ENCODE results near the gene ALOXE3. TPM values are rescaled to one million over a fixed set of nuclear protein-coding genes. Genes with fewer than 3 reads are reported as not detected.

The ALOXE3 gene
- total RNA-seq, 2 donors from 2014 or later: not detected

DNA sequence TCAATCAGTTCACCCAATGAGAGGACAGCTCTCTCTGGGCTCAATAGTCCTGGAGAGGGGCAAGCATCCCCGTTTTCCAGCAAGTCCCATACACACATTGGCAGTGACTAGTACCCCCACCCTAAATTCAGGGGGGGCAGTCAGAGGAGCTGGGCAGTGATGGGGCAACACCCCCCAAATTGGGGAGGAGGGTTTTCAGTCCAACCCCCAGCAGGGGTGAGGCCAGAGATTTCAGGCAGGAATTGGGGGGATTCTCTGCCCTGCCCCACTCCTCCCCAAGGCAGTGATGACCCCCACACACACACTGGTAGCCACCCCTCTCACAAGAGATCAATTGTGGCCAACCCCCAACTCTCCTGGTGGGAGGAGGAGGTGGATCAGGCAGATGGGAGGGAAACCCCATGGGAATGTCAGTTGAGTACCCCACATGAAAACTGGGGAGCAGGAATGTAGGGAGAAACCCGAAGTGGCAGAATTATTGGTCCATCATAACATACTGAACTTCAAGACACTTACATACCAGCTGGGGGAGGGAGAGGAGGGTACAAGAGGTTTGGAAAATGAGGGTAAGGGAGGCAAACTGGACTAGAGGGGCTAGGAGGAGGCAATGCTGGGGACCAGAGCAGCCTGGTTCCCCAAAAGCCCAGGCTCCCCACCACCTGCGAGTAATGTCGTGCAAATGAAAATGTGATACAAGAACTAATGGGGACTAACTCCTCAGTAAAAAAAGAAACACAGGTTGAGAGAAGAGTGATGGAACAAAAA lies 41.3 kb upstream of the ALOXE3 start:
- no peak for ATAC-seq (replicated peaks in 1 of 2)
- H3K4me1 Mint-ChIP-seq (ENCODE audit: low read depth): peaks cover 55% of the 10 kb centered on the region
- H3K27ac Mint-ChIP-seq: peak overlapping the region; percentile 27
- peak overlapping the region; percentile 36 to 56 for H3K4me3 Mint-ChIP-seq
- no peaks in the 10 kb centered on the region for H3K27me3 Mint-ChIP-seq (ENCODE audit: low read depth)
- H3K36me3 Mint-ChIP-seq (ENCODE audit: insufficient read depth in 2 of 2): peaks cover 3 to 22% of the 10 kb centered on the region in 2 donors
- H3K9me3 Mint-ChIP-seq: no peaks in the 10 kb centered on the region
- no peak for DNase-seq

DNA sequence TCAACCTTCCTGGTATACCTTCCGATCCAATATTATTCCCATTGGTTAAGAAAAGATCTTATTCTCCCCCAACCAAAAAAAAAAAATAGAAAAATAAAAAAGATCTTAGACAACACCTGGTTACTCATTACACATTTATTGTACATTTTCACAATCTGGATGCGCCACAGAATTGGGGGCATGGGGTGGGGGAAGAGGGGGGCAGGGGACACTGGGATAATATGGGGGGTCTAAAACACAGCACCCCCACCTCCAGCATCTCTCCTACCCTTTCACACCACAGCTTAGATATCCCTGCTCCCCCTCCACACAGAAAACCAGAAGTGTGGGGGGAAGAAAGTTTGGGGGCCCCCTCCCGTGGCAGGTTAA lies 40.7 kb upstream of the ALOXE3 start:
- ATAC-seq (replicated peaks in 1 of 2): no peak
- H3K27me3 Mint-ChIP-seq (ENCODE audit: low read depth): no peaks in the 10 kb centered on the region
- peaks cover 49% of the 10 kb centered on the region for H3K4me1 Mint-ChIP-seq (ENCODE audit: low read depth)
- no peaks in the 10 kb centered on the region for H3K9me3 Mint-ChIP-seq
- DNase-seq: no peak
- H3K4me3 Mint-ChIP-seq: peak overlapping the region; percentile 62 to 64
- peaks cover 3 to 22% of the 10 kb centered on the region in 2 donors for H3K36me3 Mint-ChIP-seq (ENCODE audit: insufficient read depth in 2 of 2)
- H3K27ac Mint-ChIP-seq: peak overlapping the region; percentile 55

DNA sequence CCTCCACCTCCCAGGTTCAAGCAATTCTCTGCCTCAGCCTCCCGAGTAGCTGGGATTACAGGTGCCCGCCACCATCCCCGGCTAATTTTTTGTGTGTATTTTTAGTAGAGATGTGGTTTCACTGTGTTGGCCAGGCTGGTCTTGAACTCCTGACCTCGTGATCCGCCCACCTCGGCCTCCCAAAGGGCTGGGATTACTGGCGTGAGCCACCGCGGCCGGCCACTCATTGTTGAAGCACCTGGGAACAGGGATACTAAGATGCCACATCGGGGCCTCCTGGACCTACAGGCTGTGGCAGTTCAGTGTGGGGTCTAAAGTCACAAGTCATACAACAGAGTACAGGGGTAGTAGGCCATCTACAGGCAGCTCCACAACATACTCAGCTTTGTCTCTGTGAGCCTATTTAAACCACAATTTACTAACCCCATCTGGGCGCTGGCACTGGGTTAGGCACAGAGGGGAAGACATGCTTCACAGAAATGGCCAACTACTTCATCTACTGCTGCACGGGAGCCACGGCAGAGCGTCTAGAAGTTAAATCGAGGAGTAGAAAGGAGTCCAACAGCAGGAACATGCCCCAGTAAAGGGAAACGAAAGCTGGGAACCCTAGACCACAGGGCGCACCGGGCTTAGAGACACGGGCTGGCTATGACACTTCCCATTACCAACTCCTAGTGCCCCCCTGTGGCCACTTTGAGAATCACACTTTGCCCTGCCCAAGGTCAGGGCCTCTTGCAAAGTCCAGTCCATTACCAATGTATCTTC lies 40.1 kb upstream of the ALOXE3 start:
- Mint-ChIP-seq H3K4me3 (peak overlapping the region; percentile 62 to 64), H3K27me3 (ENCODE audit: low read depth) (no peaks in the 10 kb centered on the region), H3K27ac (peak overlapping the region; percentile 55), H3K4me1 (ENCODE audit: low read depth) (peaks cover 43% of the 10 kb centered on the region), H3K9me3 (no peaks in the 10 kb centered on the region), H3K36me3 (ENCODE audit: insufficient read depth in 2 of 2) (peaks cover 3 to 22% of the 10 kb centered on the region in 2 donors)
- DNase-seq: peak; percentile 90 to 92
- no peak for ATAC-seq (replicated peaks in 1 of 2)

DNA sequence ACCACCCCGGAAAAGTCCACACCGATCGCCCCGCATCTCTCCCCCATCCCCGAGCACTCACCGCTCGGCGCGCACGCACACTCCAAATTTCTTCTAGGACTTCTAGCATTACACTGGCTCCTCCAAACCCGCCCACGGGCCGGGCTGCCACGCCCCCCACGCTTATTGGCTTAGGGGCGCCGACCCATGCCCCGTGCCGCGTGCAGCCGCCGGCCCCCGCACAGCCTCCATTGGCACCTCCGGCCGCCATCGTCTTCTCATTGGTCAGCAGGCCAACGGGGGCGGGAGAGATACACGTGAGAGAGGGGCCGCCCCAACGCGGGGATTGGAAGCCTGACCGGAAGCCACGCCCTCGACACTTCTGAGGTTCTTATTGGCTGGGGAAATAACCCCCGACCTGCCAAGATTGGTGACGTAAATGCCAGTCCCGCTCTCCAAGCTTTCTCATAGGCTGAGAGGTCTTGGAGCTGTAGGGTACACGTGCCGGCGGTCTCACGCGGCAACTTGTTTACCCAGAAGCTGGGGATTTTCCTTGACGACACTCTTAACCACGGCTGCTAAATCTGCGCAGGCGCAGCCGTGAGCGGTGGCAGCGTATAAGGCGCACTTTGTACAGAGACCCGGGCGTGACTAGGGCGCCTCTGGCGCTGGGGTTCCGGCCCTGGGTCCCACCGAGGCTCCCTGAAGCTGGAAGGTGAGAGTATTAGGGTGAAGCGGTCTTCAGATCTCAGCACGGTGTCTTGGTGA lies 38.1 kb upstream of the ALOXE3 start:
- peak; percentile 100 for DNase-seq
- peaks cover 3 to 20% of the 10 kb centered on the region in 2 donors for H3K36me3 Mint-ChIP-seq (ENCODE audit: insufficient read depth in 2 of 2)
- H3K4me3 Mint-ChIP-seq: no peak overlapping the region
- H3K27ac Mint-ChIP-seq: no peak overlapping the region
- no peaks in the 10 kb centered on the region for H3K9me3 Mint-ChIP-seq
- ATAC-seq (replicated peaks in 1 of 2): peak; percentile 81 to 84
- H3K27me3 Mint-ChIP-seq (ENCODE audit: low read depth): no peaks in the 10 kb centered on the region
- peaks cover 38% of the 10 kb centered on the region for H3K4me1 Mint-ChIP-seq (ENCODE audit: low read depth)

DNA sequence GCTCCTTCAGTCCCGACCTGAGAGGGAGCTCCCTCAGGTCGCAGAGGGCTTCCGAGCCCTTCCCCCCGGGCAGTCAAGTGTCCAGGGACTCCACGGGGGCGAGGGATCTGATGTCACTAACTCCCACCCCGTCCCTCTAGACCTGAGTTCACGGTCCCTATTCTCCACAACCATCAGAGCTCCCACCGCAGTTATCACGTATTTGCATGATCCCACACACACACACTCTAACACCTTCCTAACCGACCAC lies 37.6 kb upstream of the ALOXE3 start:
- H3K9me3 Mint-ChIP-seq: no peaks in the 10 kb centered on the region
- H3K27ac Mint-ChIP-seq: no peak overlapping the region
- H3K4me3 Mint-ChIP-seq: no peak overlapping the region
- ATAC-seq (replicated peaks in 1 of 2) (no peak), DNase-seq (no peak)
- peaks cover 35% of the 10 kb centered on the region for H3K4me1 Mint-ChIP-seq (ENCODE audit: low read depth)
- H3K27me3 Mint-ChIP-seq (ENCODE audit: low read depth): no peaks in the 10 kb centered on the region
- peaks cover 3 to 18% of the 10 kb centered on the region in 2 donors for H3K36me3 Mint-ChIP-seq (ENCODE audit: insufficient read depth in 2 of 2)

DNA sequence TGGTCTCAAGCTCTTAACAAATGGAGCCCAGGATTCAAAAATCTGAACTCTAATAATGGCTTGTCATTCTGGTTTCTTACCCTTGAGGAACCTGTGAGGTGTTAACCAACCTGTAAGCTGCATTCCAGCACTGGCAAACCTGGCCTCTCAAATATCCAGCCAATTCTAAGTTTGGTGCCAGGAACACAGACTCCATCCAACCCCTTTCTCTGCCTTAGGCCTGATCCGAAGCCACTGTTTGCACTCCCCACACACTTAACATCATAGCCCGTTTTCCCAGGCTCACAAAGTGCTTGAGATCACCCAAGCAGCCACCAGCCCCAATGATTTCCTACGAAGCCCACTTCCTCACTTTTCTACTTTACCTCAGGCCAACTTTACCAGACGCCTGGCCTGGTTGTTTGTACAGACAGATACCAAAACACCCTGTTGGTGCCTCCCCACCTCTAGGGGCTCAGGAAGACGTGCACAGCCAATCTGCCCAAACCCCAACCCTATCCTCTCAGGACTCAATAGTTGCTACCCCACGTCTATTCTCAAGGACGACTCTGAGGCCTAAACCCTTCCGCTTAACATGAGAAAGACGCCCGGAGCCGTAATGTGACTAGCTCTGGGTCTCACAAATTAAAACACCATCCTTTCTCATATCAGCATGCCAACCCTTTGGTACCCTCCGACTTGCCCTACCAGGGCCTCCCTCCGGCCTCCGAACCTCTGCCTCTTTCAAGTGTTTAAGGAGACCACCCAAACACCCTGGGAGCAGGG lies 37.1 kb upstream of the ALOXE3 start:
- no peak for DNase-seq
- no peak for ATAC-seq (replicated peaks in 1 of 2)
- Mint-ChIP-seq H3K4me3 (no peak overlapping the region), H3K4me1 (ENCODE audit: low read depth) (peaks cover 30% of the 10 kb centered on the region), H3K9me3 (no peaks in the 10 kb centered on the region), H3K36me3 (ENCODE audit: insufficient read depth in 2 of 2) (peaks cover 3 to 18% of the 10 kb centered on the region in 2 donors), H3K27ac (no peak overlapping the region), H3K27me3 (ENCODE audit: low read depth) (no peaks in the 10 kb centered on the region)

DNA sequence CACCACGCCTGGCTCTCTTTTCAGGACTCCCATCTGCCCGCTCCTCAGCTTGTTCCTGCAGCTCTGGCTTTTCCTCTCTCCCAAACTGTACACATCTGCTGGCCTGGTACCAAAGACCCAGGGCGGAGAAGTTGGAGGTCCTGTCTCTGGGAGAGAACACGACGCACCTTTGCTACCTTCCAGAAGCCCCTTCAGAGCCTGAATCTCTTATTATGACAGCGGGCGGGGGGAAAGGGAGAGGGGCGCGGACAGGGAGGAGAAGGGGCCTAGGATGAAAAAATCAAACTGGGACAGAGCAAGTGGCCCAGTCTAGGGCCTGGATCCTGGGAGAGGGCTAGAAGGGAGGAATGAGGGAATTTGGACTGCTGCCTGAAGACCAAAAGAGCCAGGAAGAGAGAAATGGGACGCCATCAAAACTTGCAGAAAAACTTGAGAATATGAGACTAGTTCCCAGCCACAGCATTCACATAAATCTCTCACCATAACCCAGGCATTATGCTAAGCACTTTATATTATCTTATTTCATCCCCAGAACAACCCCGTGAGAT lies 36.4 kb upstream of the ALOXE3 start:
- DNase-seq (no peak), ATAC-seq (replicated peaks in 1 of 2) (no peak)
- peaks cover 3 to 13% of the 10 kb centered on the region in 2 donors for H3K36me3 Mint-ChIP-seq (ENCODE audit: insufficient read depth in 2 of 2)
- H3K4me1 Mint-ChIP-seq (ENCODE audit: low read depth): peaks cover 23% of the 10 kb centered on the region
- no peak overlapping the region for H3K4me3 Mint-ChIP-seq
- no peaks in the 10 kb centered on the region for H3K27me3 Mint-ChIP-seq (ENCODE audit: low read depth)
- no peaks in the 10 kb centered on the region for H3K9me3 Mint-ChIP-seq
- H3K27ac Mint-ChIP-seq: peak overlapping the region; percentile 14

DNA sequence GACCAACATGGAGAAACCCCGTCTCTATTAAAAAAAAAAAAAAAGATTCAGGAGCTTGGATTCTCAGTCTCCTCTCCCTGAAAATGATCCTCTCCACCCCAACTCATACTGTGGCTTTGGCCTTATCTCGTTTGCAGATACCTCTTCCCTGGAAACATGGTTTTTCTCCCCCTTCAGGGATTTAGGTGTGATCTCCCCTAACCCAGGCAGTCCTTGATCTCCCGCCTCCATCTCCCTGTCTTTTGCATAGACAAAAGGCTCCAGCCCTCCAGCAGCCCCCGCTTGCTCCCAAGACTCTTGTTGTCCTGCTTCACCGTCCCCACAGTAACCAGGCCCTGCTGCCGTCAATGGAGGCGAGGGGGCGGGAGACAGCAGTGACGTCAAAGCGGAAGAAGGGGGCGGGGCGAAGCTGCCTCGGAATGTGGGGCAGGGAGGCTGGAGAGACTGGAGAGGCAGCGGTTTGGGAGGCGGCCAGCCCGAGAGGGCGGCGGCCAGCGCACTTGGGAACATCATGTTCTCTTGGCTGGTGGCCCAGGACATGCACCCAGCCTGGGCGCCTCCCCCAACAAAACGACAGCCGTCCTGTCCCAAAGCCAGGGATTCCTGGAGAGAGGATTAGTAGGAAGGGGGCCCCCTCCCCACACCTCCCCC lies 35.8 kb upstream of the ALOXE3 start:
- Mint-ChIP-seq H3K27me3 (ENCODE audit: low read depth) (no peaks in the 10 kb centered on the region), H3K4me1 (ENCODE audit: low read depth) (peaks cover 21% of the 10 kb centered on the region), H3K27ac (peak overlapping the region; percentile 44), H3K4me3 (no peak overlapping the region), H3K36me3 (ENCODE audit: insufficient read depth in 2 of 2) (peaks cover 3 to 14% of the 10 kb centered on the region in 2 donors), H3K9me3 (no peaks in the 10 kb centered on the region)
- ATAC-seq (replicated peaks in 1 of 2): peak in 1 of 2 donors; percentile 13
- peak; percentile 87 to 94 for DNase-seq

DNA sequence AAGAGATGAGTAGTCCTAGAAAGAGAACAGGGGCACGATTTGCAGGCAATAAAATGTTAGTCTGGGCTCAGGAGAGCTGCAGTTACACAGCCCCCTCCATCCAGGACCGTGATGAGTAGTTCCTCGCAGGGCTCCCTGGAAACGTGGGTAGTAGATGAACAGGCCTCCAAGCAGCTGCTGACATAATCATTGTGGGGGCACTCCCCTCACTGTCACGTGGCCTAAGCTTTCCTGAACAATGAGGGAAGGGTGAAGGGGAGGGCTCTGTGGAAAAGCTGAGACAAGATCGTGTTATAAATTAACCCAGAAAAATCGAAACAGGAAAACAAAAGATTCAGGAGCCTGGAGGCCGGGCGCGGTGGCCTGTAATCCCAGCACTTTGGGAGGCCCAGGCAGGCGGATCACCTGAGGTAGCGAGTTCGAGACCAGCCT lies 35.2 kb upstream of the ALOXE3 start:
- peak overlapping the region; percentile 82 for H3K27ac Mint-ChIP-seq
- H3K27me3 Mint-ChIP-seq (ENCODE audit: low read depth): no peaks in the 10 kb centered on the region
- peaks cover 16% of the 10 kb centered on the region for H3K4me1 Mint-ChIP-seq (ENCODE audit: low read depth)
- peaks cover under 1 to 14% of the 10 kb centered on the region in 2 donors for H3K36me3 Mint-ChIP-seq (ENCODE audit: insufficient read depth in 2 of 2)
- no peaks in the 10 kb centered on the region for H3K9me3 Mint-ChIP-seq
- ATAC-seq (replicated peaks in 1 of 2): no peak
- peak; percentile 49 to 66 for DNase-seq
- no peak overlapping the region for H3K4me3 Mint-ChIP-seq

DNA sequence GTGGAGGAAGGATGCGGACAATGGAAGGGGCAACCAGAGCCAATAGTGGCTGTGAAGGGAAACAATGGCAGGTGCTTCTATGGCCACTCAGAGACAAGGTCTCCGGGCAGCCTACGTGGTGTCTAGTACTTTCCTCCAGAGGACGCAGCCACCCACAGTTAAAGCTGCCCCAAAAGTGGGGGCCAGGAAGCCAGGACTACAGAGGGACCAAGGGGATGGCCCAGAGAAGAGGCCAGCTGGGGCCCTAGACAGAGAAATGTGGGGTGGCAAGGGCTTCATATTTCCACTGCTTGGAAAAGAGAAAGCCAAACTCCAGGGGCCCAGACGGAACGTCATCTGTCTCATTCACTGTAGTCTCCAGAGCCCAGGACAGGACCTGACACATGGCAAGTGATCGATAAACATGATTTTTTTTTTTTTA lies 34.7 kb upstream of the ALOXE3 start:
- Mint-ChIP-seq H3K9me3 (no peaks in the 10 kb centered on the region), H3K4me1 (ENCODE audit: low read depth) (peaks cover 11% of the 10 kb centered on the region), H3K27me3 (ENCODE audit: low read depth) (no peaks in the 10 kb centered on the region), H3K27ac (peak overlapping the region; percentile 82), H3K36me3 (ENCODE audit: insufficient read depth in 2 of 2) (peaks cover 0 to 12% of the 10 kb centered on the region in 2 donors), H3K4me3 (no peak overlapping the region)
- ATAC-seq (replicated peaks in 1 of 2) (no peak), DNase-seq (no peak)

DNA sequence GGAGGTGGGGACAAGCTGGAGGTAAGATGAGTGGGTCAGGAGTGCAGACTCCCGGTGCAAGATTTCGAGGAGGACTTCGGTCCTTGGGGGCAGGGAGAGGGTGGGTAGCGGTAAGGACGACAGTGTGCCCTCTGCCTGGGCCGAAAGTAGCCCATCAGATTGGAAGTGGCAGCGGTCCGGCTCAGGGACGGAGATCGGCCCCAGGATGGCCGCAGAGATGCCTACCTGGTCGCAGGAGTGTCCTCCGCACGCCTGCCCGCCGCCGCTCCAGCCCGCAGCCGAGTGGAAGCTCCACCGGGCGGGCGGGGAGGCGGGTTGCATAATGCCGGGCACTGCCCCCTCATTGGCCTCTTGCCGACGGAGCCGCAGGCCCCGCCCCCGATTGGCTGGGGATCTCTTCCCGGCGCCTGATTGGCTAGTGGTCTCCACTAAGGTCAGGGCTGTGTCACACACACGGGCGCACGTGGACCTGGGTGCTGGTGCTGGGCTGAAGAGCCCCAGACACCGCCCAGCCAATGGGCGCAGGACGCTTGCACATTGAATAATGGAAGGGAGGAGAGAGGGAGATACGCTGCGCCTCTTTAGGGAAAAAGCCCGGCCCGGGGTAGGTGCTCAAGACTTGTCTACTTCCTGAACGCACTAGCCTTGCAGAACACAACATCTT lies 33.9 kb upstream of the ALOXE3 start, which contains the start of gene PER1:
TSS of gene PER1 (minus strand) at position 293 of the 664 bp plus-strand sequence. CDS start 1,698 bp downstream, outside the sequence.
- peak; percentile 39 to 43 for ATAC-seq (replicated peaks in 1 of 2)
- no peak within 1 kb of the TSS for H3K4me3 Mint-ChIP-seq
- no peaks in the 10 kb centered on the region for H3K27me3 Mint-ChIP-seq (ENCODE audit: low read depth)

More for the DNA sequence above, 33.9 kb upstream of the ALOXE3 start, which contains the start of gene PER1:
- H3K9me3 Mint-ChIP-seq: no peaks in the 10 kb centered on the region
- H3K4me1 Mint-ChIP-seq (ENCODE audit: low read depth): peaks cover 11% of the 10 kb centered on the region
- H3K36me3 Mint-ChIP-seq (ENCODE audit: insufficient read depth in 2 of 2): peaks cover 3 to 13% of the 10 kb centered on the region in 2 donors
- peak within 1 kb of the TSS; percentile 85 for H3K27ac Mint-ChIP-seq
- DNase-seq: peak; percentile 93 to 94

Measured in activated T-cell treated with anti-CD3 and anti-CD28 coated beads, Interleukin-2, amount 50 U/mL, for 72 hours (primary cell).